HuH-7 (cell line): ENCODE results near the gene ELP6.
A peak's percentile ranks its signal among the peaks of the same experiment; 100 is the strongest.

ENCODE experiments used
- DNase-seq: peaks from one replicate; pipeline ENCODE4 v3.0.0; 2011; ENCODE audit warnings: low spot score

ELP6 gene

GRCh38 chr3:47513125-47513929 lies at the start of gene ELP6:
Gene ELP6, minus strand, starts transcription at chr3:47513712. Its CDS starts 122 bp downstream, at chr3:47513590.
- peak; percentile 86 for DNase-seq

- no peak for DNase-seq
These were observed 42.8 kb upstream of the ELP6 start for GRCh38 chr3:47556351-47556750.

GRCh38 chr3:47554335-47554734 lies 40.8 kb upstream of the ELP6 start:
- DNase-seq: no peak

GRCh38 chr3:47553407-47553806 lies 39.9 kb upstream of the ELP6 start:
- DNase-seq: no peak

- DNase-seq: no peak
These were observed 29.1 kb upstream of the ELP6 start for GRCh38 chr3:47542471-47543173.

- DNase-seq: no peak
These were observed 28.1 kb upstream of the ELP6 start for GRCh38 chr3:47541583-47542108.

- no peak for DNase-seq
These were observed 26.8 kb upstream of the ELP6 start for GRCh38 chr3:47540281-47540680.

GRCh38 chr3:47536967-47537366 lies 23.5 kb upstream of the ELP6 start:
- no peak for DNase-seq

GRCh38 chr3:47536221-47536891 lies 22.8 kb upstream of the ELP6 start:
- no peak for DNase-seq

- DNase-seq: no peak
These were observed 20.5 kb upstream of the ELP6 start for GRCh38 chr3:47533996-47534454.

GRCh38 chr3:47533481-47533880 lies 20.0 kb upstream of the ELP6 start:
- DNase-seq: no peak

GRCh38 chr3:47527952-47528725 lies 14.6 kb upstream of the ELP6 start:
- no peak for DNase-seq

- DNase-seq: no peak
These were observed 12.1 kb upstream of the ELP6 start for GRCh38 chr3:47525617-47526016.

- no peak for DNase-seq
These were observed 10.0 kb upstream of the ELP6 start for GRCh38 chr3:47523310-47524073.

GRCh38 chr3:47522082-47522987 lies 8.8 kb upstream of the ELP6 start:
- DNase-seq: peak; percentile 76

- no peak for DNase-seq
These were observed 7.2 kb upstream of the ELP6 start for GRCh38 chr3:47520756-47521155.

- DNase-seq: no peak
These were observed 4.4 kb upstream of the ELP6 start for GRCh38 chr3:47517937-47518336.

- DNase-seq: no peak
These were observed 2.4 kb upstream of the ELP6 start for GRCh38 chr3:47515864-47516319.

GRCh38 chr3:47515100-47515499 lies 1.6 kb upstream of the ELP6 start:
- no peak for DNase-seq
